Psoas muscle (tissue), 8 donors: ENCODE measurements around the gene SMPDL3B. TPM values are rescaled to one million over a fixed set of nuclear protein-coding genes. Genes with fewer than 3 reads are reported as not detected.

Experiments
- ATAC-seq, 4 donors: fragments of 200-7000 bp; cut with Tn5 transposase; one replicate each; pipeline ENCODE4 v1.9.1; 2020; ENCODE audit warnings: moderate library complexity in 3 of 4, mild to moderate bottlenecking in 2 of 4
- DNase-seq, 2 donors: peaks; one replicate each; pipeline ENCODE4 v3.0.0-alpha.2; 2020
- H3K27ac ChIP-seq: fragments of 200-600 bp; one replicate; pipeline ENCODE4 v1.8.0; 2022
- H3K27me3 ChIP-seq, 3 donors: fragments of 200-600 bp in 1 of 3; one replicate each; pipeline versions ENCODE4 v1.6.1 to v1.8.0; 2013 to 2022; ENCODE audit warnings: low read length in 2 of 3, mild to moderate bottlenecking in 2 of 3, moderate library complexity in 1 of 3; ENCODE audit not compliant: insufficient read depth in 3 of 3
- H3K36me3 ChIP-seq, 2 donors: fragments of 200-600 bp in 1 of 2; one replicate each; pipeline versions ENCODE4 v1.6.1 to v1.8.0; 2013 to 2022; ENCODE audit warnings: low read depth in 1 of 2, mild to moderate bottlenecking in 1 of 2, moderate library complexity in 1 of 2; ENCODE audit not compliant: insufficient read depth in 1 of 2
- H3K4me1 ChIP-seq: fragments of 200-600 bp; one replicate; pipeline ENCODE4 v1.8.0; 2022
- H3K4me3 ChIP-seq: fragments of 200-600 bp; one replicate; pipeline ENCODE4 v1.8.0; 2022; ENCODE audit warnings: mild to moderate bottlenecking
- H3K9me3 ChIP-seq: fragments of 200-600 bp; one replicate; pipeline ENCODE4 v1.8.0; 2022
- WGBS, 3 donors: extraction: QIAGEN DNeasy Blood & Tissue Kit; methylation state at CpG; one replicate each; pipeline versions ENCODE4 v1.1.6 to v1.1.7; 2013; 5-methylcytosine and 5-hydroxymethylcytosine counted together
- intact Hi-C, 2 donors: fragments of 100-400 bp; cut with DNase I; formaldehyde crosslinking; loops; one replicate each; pipeline versions ENCODE4 v1.11.0 to v1.14.2; 2022
- polyA plus RNA-seq, 3 donors: library from polyadenylated mRNA; stranded (reverse); fragments of 200-250 nt; gene quantifications; one replicate each; pipeline ENCODE4 v1.2.3, GENCODE V29; 2013
- total RNA-seq, 4 donors: library from RNA; stranded (reverse); fragmentation: NEBNext Ultra II Directional in 2 of 4; extraction: Animal tissue kit (Norgen Biotek cat#: 25700) in 2 of 4; gene quantifications; one replicate each; pipeline versions ENCODE4 v1.2.1 to v1.2.4, GENCODE V29; 2021 to 2023
- TF ChIP-seq, protein P1 (sequence below): fragments of 200-600 bp; IDR thresholded peaks from one replicate; pipeline ENCODE4 v1.8.0; 2022; ENCODE audit warnings: antibody characterized with exemption
- donor health status: healthy with polysubstance abuse.
- donor health status: DM: no; HTN: no; CAD: no; lungs with moderate emphysema.
- donor health status: Bipolar disorder and iron deficiency.
- donor health status: healthy.
- donor health status: DM: yes; HTN: yes; CAD: no.
- donor health status: DM: no; HTN: no; CAD: no.
- donor health status: DM: no; HTN: no; CAD: no.
- donor health status: DM: yes; HTN: yes; CAD: no.

SMPDL3B gene
- total and polyA plus RNA-seq, 7 donors: 0.03 to 0.05 TPM; not detected in 5

DNA sequence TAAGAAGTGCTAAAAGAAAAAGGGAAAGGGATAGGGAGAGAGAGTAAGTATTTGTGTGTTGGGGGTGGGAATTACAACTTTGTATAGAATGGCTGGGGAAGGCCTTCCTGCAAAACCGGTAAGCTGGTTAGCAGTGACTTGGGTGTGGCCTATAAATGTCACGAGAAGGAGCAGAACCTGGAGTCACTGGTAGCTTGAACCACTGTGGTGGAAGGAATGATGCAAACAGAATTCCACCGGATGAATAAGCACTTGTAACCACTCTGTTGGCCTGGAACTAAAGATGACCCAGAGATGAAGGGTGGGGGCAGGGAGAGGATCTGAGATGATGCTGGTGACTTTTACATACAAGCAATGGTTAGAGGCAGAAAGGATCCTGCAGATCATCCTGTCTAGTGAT lies 33.9 kb downstream of the SMPDL3B start:
- ATAC-seq (peak; percentile 70 to 87 (median 74)), DNase-seq (no peak)
- intact Hi-C loops: no loop called here
- Histone ChIP-seq H3K4me1 (peaks cover 9% of the 10 kb centered on the region), H3K27me3 (no peaks in the 10 kb centered on the region), H3K27ac (peak overlapping the region; percentile 36), H3K9me3 (no peaks in the 10 kb centered on the region), H3K36me3 (peaks cover 0 to 49% of the 10 kb centered on the region in 2 donors), H3K4me3 (no peak overlapping the region)
- TF ChIP-seq, protein P1, sequence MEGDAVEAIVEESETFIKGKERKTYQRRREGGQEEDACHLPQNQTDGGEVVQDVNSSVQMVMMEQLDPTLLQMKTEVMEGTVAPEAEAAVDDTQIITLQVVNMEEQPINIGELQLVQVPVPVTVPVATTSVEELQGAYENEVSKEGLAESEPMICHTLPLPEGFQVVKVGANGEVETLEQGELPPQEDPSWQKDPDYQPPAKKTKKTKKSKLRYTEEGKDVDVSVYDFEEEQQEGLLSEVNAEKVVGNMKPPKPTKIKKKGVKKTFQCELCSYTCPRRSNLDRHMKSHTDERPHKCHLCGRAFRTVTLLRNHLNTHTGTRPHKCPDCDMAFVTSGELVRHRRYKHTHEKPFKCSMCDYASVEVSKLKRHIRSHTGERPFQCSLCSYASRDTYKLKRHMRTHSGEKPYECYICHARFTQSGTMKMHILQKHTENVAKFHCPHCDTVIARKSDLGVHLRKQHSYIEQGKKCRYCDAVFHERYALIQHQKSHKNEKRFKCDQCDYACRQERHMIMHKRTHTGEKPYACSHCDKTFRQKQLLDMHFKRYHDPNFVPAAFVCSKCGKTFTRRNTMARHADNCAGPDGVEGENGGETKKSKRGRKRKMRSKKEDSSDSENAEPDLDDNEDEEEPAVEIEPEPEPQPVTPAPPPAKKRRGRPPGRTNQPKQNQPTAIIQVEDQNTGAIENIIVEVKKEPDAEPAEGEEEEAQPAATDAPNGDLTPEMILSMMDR: no peak
- 46 to 65% (median 56%) methylated on average over 3 of the region's 3 CpGs for WGBS, 3 donors

DNA sequence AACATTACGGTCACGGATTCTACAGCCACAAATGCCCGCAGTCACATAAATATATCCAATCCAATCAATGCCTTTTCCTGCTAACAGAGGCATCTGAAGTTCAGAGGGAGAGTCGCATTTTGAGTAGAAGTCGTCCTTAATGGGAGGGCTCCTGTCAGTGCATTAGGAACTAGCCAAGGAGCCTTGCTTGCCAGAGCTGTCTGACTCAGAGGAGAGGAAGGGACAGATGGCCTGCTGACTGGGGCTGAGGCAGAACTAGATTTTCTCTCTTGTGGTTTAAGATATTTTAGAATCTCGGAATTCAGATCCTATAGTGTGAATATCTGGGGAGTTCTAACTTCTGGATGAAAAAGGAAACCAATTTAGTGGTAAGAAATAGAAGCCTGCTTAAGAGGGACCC lies 35.6 kb downstream of the SMPDL3B start:
- H3K9me3 ChIP-seq: no peaks in the 10 kb centered on the region
- intact Hi-C loops: loop anchor here in 1 of 2 donors (5.0 kb wide), 1 partner anchor 53 kb away; no protein-coding TSS in a partner anchor
- 62 to 72% (median 68%) methylated on average over 6 of the region's 6 CpGs for WGBS, 3 donors
- no peaks in the 10 kb centered on the region for H3K27me3 ChIP-seq
- H3K27ac ChIP-seq: peak overlapping the region; percentile 54
- TF ChIP-seq, protein P1: no peak
- no peak overlapping the region for H3K4me3 ChIP-seq
- DNase-seq (peak; percentile 59 to 74), ATAC-seq (peak; percentile 61 to 75 (median 67))
- H3K4me1 ChIP-seq: peaks cover 9% of the 10 kb centered on the region
- peaks cover 0 to 56% of the 10 kb centered on the region in 2 donors for H3K36me3 ChIP-seq

DNA sequence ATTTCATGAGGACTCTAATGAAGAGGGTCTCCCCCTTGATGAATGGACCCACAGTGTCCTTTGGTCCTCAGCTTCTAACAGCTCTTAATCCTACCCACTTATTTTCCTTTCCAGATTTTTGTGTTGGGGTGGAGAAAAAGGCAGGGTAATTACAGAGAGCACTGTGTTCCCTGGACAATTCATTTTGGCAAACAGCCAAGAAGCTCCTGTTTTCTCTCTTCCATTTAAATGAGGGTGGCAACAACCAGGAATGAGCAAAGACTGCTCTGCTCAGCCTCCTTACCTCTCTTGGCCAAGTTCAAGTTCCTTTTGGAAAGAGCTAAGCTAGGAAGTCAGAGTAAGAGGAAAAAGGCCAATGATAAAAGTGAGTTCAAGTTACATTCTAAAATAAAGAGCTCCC lies 36.9 kb downstream of the SMPDL3B start:
- TF ChIP-seq, protein P1: no peak
- Histone ChIP-seq H3K27me3 (no peaks in the 10 kb centered on the region), H3K4me3 (no peak overlapping the region), H3K27ac (no peak overlapping the region), H3K4me1 (peaks cover 9% of the 10 kb centered on the region), H3K36me3 (peaks cover 0 to 57% of the 10 kb centered on the region in 2 donors), H3K9me3 (no peaks in the 10 kb centered on the region)
- ATAC-seq (peak in 2 of 4 donors; percentile 19 to 53), DNase-seq (no peak)
- intact Hi-C loops: loop anchor here in 1 of 2 donors (5.0 kb wide), 1 partner anchor 54 kb away; no protein-coding TSS in a partner anchor

DNA sequence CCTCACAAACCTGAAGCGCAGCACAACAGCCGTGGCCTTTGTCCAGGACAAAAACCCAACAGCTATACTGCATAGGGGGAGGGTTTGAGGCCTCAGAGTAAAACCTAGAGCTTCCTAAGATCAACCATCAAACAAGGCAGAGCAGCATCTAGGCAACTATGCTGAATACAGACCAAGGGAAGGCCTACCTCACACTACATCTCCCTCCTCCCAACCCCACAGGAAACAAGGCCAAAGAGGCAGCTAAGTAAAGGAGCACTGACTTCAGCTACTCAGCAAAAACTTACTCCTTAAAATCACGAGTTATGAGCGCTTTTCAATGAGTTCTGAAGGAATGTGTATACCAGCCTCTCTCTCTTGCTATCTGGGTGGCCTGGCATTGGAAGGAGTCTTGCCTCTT lies 37.3 kb downstream of the SMPDL3B start:
- Histone ChIP-seq H3K27ac (no peak overlapping the region), H3K27me3 (no peaks in the 10 kb centered on the region), H3K4me1 (peaks cover 9% of the 10 kb centered on the region), H3K4me3 (no peak overlapping the region), H3K9me3 (no peaks in the 10 kb centered on the region), H3K36me3 (peaks cover 0 to 57% of the 10 kb centered on the region in 2 donors)
- no peak for ATAC-seq
- DNase-seq: no peak
- 73 to 87% (median 77%) methylated on average over 4 of the region's 4 CpGs for WGBS, 3 donors
- intact Hi-C loops: loop anchor here in 1 of 2 donors (5.0 kb wide), 1 partner anchor 55 kb away; no protein-coding TSS in a partner anchor
- TF ChIP-seq, protein P1: no peak
